H9 (cell line): ENCODE results near the gene ARMS2. TPM values are rescaled to one million over a fixed set of nuclear protein-coding genes. Genes with fewer than 3 reads are reported as not detected.

ENCODE experiments used
- DNase-seq: peaks from one replicate; pipeline ENCODE4 v3.0.0-alpha.2; 2017
- H2AFZ ChIP-seq: one replicate; pipeline ENCODE4 v1.6.1; 2013; ENCODE audit warnings: mild to moderate bottlenecking, low read length, control low read depth, moderate library complexity
- H2AK5ac ChIP-seq: 2 replicates; pipeline ENCODE4 v1.6.1; 2013; ENCODE audit warnings: low read length, control low read depth, mixed read lengths; ENCODE audit not compliant: insufficient read length
- H2BK120ac ChIP-seq: one replicate; pipeline ENCODE4 v1.6.1; 2013; ENCODE audit warnings: low read depth, mild to moderate bottlenecking, low read length, control low read depth, inconsistent platforms; ENCODE audit not compliant: poor library complexity, severe bottlenecking
- H2BK12ac ChIP-seq: 2 replicates; pipeline ENCODE4 v1.6.1; 2013; ENCODE audit warnings: low read length, control low read depth, mixed read lengths, low read depth; ENCODE audit not compliant: insufficient read length
- H2BK15ac ChIP-seq: 2 replicates; pipeline ENCODE4 v1.6.1; 2013; ENCODE audit warnings: low read depth, low read length, control low read depth
- H2BK20ac ChIP-seq: one replicate; pipeline ENCODE4 v1.6.1; 2013; ENCODE audit warnings: low read depth, mild to moderate bottlenecking, low read length, control low read depth, inconsistent platforms; ENCODE audit not compliant: poor library complexity, severe bottlenecking
- H2BK5ac ChIP-seq: 2 replicates; pipeline ENCODE4 v1.6.1; 2013; ENCODE audit warnings: low read length, control low read depth, mixed read lengths; ENCODE audit not compliant: insufficient read length
- H3K14ac ChIP-seq: 2 replicates; pipeline ENCODE4 v1.6.1; 2013; ENCODE audit warnings: low read length, control low read depth; ENCODE audit not compliant: insufficient read depth
- H3K18ac ChIP-seq: 2 replicates; pipeline ENCODE4 v1.6.1; 2013; ENCODE audit warnings: low read depth, mild to moderate bottlenecking, mixed read lengths, low read length, control low read depth; ENCODE audit not compliant: insufficient read length
- H3K23ac ChIP-seq: 2 replicates; pipeline ENCODE4 v1.6.1; 2013; ENCODE audit warnings: low read length, control low read depth, mixed read lengths, low read depth; ENCODE audit not compliant: insufficient read length
- H3K23me2 ChIP-seq: 2 replicates; pipeline ENCODE4 v1.6.1; 2013; ENCODE audit warnings: low read depth, mild to moderate bottlenecking, mixed read lengths, low read length, control low read depth; ENCODE audit not compliant: insufficient read length, poor library complexity, severe bottlenecking
- H3K27ac ChIP-seq: 2 replicates; pipeline ENCODE4 v1.5.1; 2013; ENCODE audit warnings: low read length, control low read depth, mixed read lengths, low read depth; ENCODE audit not compliant: insufficient read length
- H3K27me3 ChIP-seq: 2 replicates; pipeline ENCODE4 v1.6.1; 2013; ENCODE audit warnings: low read length, control low read depth, inconsistent platforms; ENCODE audit not compliant: insufficient read depth
- H3K4ac ChIP-seq: 2 replicates; pipeline ENCODE4 v1.6.1; 2013; ENCODE audit warnings: low read depth, mild to moderate bottlenecking, control low read depth, inconsistent platforms, low read length, moderate library complexity
- H3K4me1 ChIP-seq: 2 replicates; pipeline ENCODE4 v1.6.1; 2013; ENCODE audit warnings: low read length, control low read depth, inconsistent platforms; ENCODE audit not compliant: insufficient read depth
- H3K4me2 ChIP-seq: 2 replicates; pipeline ENCODE4 v1.6.1; 2013; ENCODE audit warnings: low read length, control low read depth, mixed read lengths; ENCODE audit not compliant: insufficient read length, insufficient read depth
- H3K56ac ChIP-seq: 2 replicates; pipeline ENCODE4 v1.6.1; 2013; ENCODE audit warnings: low read depth, mild to moderate bottlenecking, mixed read lengths, low read length, control low read depth; ENCODE audit not compliant: insufficient read length
- H3K79me1 ChIP-seq: 2 replicates; pipeline ENCODE4 v1.6.1; 2013; ENCODE audit warnings: low read depth, mild to moderate bottlenecking, moderate library complexity, low read length, control low read depth, inconsistent platforms; ENCODE audit not compliant: insufficient read depth, poor library complexity, severe bottlenecking
- H3K79me2 ChIP-seq: 2 replicates; pipeline ENCODE4 v1.6.1; 2013; ENCODE audit warnings: low read length, control low read depth, inconsistent platforms; ENCODE audit not compliant: insufficient read depth
- H3K9ac ChIP-seq: 2 replicates; pipeline ENCODE4 v1.6.1; 2013; ENCODE audit warnings: low read length, control low read depth, mixed read lengths; ENCODE audit not compliant: insufficient read length; ENCODE audit errors: extremely low read depth
- H3K9me3 ChIP-seq: one replicate; pipeline ENCODE4 v1.6.1; 2013; ENCODE audit warnings: low read depth, low read length, inconsistent platforms; ENCODE audit not compliant: control insufficient read depth
- H3T11ph ChIP-seq: one replicate; pipeline ENCODE4 v1.6.1; 2013; ENCODE audit warnings: mild to moderate bottlenecking, low read length, control low read depth, inconsistent platforms
- H4K20me1 ChIP-seq: one replicate; pipeline ENCODE4 v1.6.1; 2013; ENCODE audit not compliant: control insufficient read depth, insufficient read length, insufficient read depth
- H4K5ac ChIP-seq: 2 replicates; pipeline ENCODE4 v1.6.1; 2013; ENCODE audit warnings: low read depth, mild to moderate bottlenecking, mixed read lengths, low read length, control low read depth; ENCODE audit not compliant: insufficient read length
- H4K8ac ChIP-seq: replicated peaks from 2 replicates; pipeline ENCODE4 v1.6.1; 2013; ENCODE audit warnings: low read length, control low read depth, mixed read lengths, low read depth; ENCODE audit not compliant: insufficient read length
- H4K91ac ChIP-seq: 2 replicates; pipeline ENCODE4 v1.6.1; 2013; ENCODE audit warnings: low read depth, mild to moderate bottlenecking, moderate library complexity, mixed read lengths, low read length, control low read depth; ENCODE audit not compliant: insufficient read length
- H3K27ac Mint-ChIP-seq, 3 experiments: 2 replicates in 2 of 3; 3 replicates in 1 of 3; pipeline ENCODE4 v1.8.0; 2020 to 2021; ENCODE audit warnings: mixed read lengths in 3 of 3, mild to moderate bottlenecking in 1 of 3, moderate library complexity in 1 of 3
- H3K27me3 Mint-ChIP-seq: 2 replicates; pipeline ENCODE4 v1.8.0; 2021; ENCODE audit warnings: low read depth, mild to moderate bottlenecking, moderate library complexity, mixed read lengths
- H3K36me3 Mint-ChIP-seq, 3 experiments: 2 replicates in 2 of 3; 3 replicates in 1 of 3; pipeline ENCODE4 v1.8.0; 2020 to 2021; ENCODE audit warnings: low read depth in 3 of 3, mixed read lengths in 3 of 3; ENCODE audit not compliant: insufficient read depth in 1 of 3
- H3K4me1 Mint-ChIP-seq, 2 experiments: 2 replicates each; pipeline ENCODE4 v1.8.0; 2020; ENCODE audit warnings: mixed read lengths in 2 of 2
- H3K4me3 Mint-ChIP-seq, 2 experiments: 2 replicates in 1 of 2; 3 replicates in 1 of 2; pipeline ENCODE4 v1.8.0; 2020 to 2021; ENCODE audit warnings: mild to moderate bottlenecking in 2 of 2, mixed read lengths in 2 of 2, moderate library complexity in 1 of 2
- H3K9me3 Mint-ChIP-seq, 2 experiments: 2 replicates in 1 of 2; 3 replicates in 1 of 2; pipeline ENCODE4 v1.8.0; 2020; ENCODE audit warnings: mild to moderate bottlenecking in 2 of 2, mixed read lengths in 2 of 2, moderate library complexity in 1 of 2
- CTCF ChIP-seq: fragments of 200-600 bp; sonication (generic); conservative IDR thresholded peaks from 3 replicates; pipeline ENCODE4 v1.8.0; 2021; ENCODE audit warnings: antibody characterized with exemption, mild to moderate bottlenecking
- WGBS: extraction: QIAGEN DNeasy Blood & Tissue Kit; methylation state at CpG from one replicate; pipeline ENCODE4 v1.1.7; 2013; ENCODE audit warnings: missing lambda C conversion rate, low lambda C conversion rate, mixed read lengths; ENCODE audit not compliant: insufficient read length; ENCODE audit errors: extremely low coverage; 5-methylcytosine and 5-hydroxymethylcytosine counted together
- total RNA-seq: library from RNA; stranded (reverse); gene quantifications from 2 replicates; pipeline ENCODE4 v1.2.1, GENCODE V29; 2021

The ARMS2 gene
- total RNA-seq, 1 experiment from 2014 or later, result not detected

DNA sequence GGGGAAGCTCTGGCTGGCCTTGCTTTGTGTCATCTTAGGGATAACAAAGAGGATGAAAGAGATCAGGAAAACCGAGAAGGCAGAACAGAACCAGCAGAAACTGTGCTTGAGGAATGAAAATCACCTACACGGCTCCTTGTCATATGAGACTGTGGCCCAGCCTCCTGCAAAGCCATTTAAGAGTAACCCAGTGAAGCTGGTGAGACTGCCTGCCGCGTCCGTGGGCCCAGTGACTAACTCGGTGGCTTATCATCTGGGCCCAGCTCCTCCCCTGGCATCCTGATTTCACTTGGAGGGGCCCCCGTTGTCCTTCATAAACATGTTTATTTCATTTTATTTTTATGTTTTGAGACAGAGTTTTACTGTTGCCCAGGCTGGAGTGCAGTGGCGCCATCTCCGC is 37.6 kb downstream of the ARMS2 start:
- Histone ChIP-seq H2BK5ac (no peak overlapping the region), H3T11ph (no peak overlapping the region), H3K79me1 (no peaks in the 10 kb centered on the region), H3K4me2 (no peak overlapping the region), H2BK12ac (no peak overlapping the region), H3K9ac (no peak overlapping the region), H3K18ac (no peak overlapping the region), H2AK5ac (no peak overlapping the region), H3K27me3 (no peaks in the 10 kb centered on the region), H3K9me3 (no peaks in the 10 kb centered on the region), H2BK20ac (no peak overlapping the region), H2BK120ac (no peak overlapping the region), H3K79me2 (no peaks in the 10 kb centered on the region), H4K91ac (no peak overlapping the region), H4K20me1 (no peaks in the 10 kb centered on the region), H4K8ac (no peak overlapping the region), H2BK15ac (no peak overlapping the region), H3K23me2 (no peaks in the 10 kb centered on the region), H4K5ac (no peak overlapping the region), H3K56ac (no peak overlapping the region), H2AFZ (no peak overlapping the region), H3K4me1 (no peaks in the 10 kb centered on the region), H3K23ac (no peak overlapping the region), H3K4ac (no peak overlapping the region), H3K14ac (no peak overlapping the region), H3K27ac (no peak overlapping the region)
- Mint-ChIP-seq H3K9me3 (no peaks in the 10 kb centered on the region), H3K36me3 (no peaks in the 10 kb centered on the region; a peak in 1 of 7 replicates), H3K4me3 (no peak overlapping the region), H3K4me1 (peaks cover 5 to 18% of the 10 kb centered on the region in 2 experiments), H3K27me3 (peaks cover 2% of the 10 kb centered on the region; the same call in 1 of the 2 replicates), H3K27ac (no peak overlapping the region)
- no CpG with 5 or more reads among the region's 9 CpGs for WGBS
- TF ChIP-seq CTCF, result no peak
- DNase-seq, result no peak
